Muscle of leg (tissue), 11 donors: ENCODE results near the gene LRIG2. TPM values are rescaled to one million over a fixed set of nuclear protein-coding genes. Genes with fewer than 3 reads are reported as not detected.
A peak's percentile ranks its signal among the peaks of the same experiment; 100 is the strongest.
"Not testable (repeated sequence)": the region's sequence is repeated elsewhere in the genome, so short reads cannot be mapped to it uniquely, and the experiment has no call there.

Source experiments
- DNase-seq: peaks from one replicate; pipeline ENCODE4 v3.0.0; 2013
- H3K27ac ChIP-seq: one replicate; pipeline ENCODE4 v1.5.1; 2013; ENCODE audit warnings: mild to moderate bottlenecking, low read length, control low read depth
- H3K27me3 ChIP-seq: one replicate; pipeline ENCODE4 v1.6.1; 2013; ENCODE audit warnings: low read length; ENCODE audit not compliant: control insufficient read depth, insufficient read depth
- H3K36me3 ChIP-seq: one replicate; pipeline ENCODE4 v1.6.1; 2013; ENCODE audit warnings: low read length; ENCODE audit not compliant: control insufficient read depth, insufficient read depth
- H3K4me1 ChIP-seq: one replicate; pipeline ENCODE4 v1.6.1; 2013; ENCODE audit warnings: low read length; ENCODE audit not compliant: control insufficient read depth, insufficient read depth
- H3K4me3 ChIP-seq: one replicate; pipeline ENCODE4 v1.5.1; 2013; ENCODE audit warnings: low read length, control low read depth
- H3K9me3 ChIP-seq: replicated peaks from 2 replicates; pipeline ENCODE4 v1.6.1; 2013; ENCODE audit warnings: low read depth, low read length; ENCODE audit not compliant: control insufficient read depth
- WGBS: methylation state at CpG from one replicate; pipeline ENCODE4 v1.1.5; 2013; ENCODE audit warnings: missing lambda C conversion rate; ENCODE audit not compliant: insufficient coverage; 5-methylcytosine and 5-hydroxymethylcytosine counted together
- polyA plus RNA-seq, 8 donors: library from polyadenylated mRNA; unstranded; fragments of 120-200 nt; gene quantifications; one replicate each; pipeline versions ENCODE4 v1.2.1 to v1.2.3, GENCODE V29; 2013; ENCODE audit warnings: inconsistent platforms in 1 of 8, low replicate concordance in 1 of 8; ENCODE audit not compliant: insufficient read length in 8 of 8, insufficient read depth in 1 of 8
- total RNA-seq: library from RNA; stranded (reverse); fragments of 120-200 nt; gene quantifications from one replicate; pipeline ENCODE4 v1.2.4, GENCODE V29; 2013

LRIG2 gene
- total and polyA plus RNA-seq, 9 donors = 7.5 to 15.4 (median 11.0) TPM

DNA sequence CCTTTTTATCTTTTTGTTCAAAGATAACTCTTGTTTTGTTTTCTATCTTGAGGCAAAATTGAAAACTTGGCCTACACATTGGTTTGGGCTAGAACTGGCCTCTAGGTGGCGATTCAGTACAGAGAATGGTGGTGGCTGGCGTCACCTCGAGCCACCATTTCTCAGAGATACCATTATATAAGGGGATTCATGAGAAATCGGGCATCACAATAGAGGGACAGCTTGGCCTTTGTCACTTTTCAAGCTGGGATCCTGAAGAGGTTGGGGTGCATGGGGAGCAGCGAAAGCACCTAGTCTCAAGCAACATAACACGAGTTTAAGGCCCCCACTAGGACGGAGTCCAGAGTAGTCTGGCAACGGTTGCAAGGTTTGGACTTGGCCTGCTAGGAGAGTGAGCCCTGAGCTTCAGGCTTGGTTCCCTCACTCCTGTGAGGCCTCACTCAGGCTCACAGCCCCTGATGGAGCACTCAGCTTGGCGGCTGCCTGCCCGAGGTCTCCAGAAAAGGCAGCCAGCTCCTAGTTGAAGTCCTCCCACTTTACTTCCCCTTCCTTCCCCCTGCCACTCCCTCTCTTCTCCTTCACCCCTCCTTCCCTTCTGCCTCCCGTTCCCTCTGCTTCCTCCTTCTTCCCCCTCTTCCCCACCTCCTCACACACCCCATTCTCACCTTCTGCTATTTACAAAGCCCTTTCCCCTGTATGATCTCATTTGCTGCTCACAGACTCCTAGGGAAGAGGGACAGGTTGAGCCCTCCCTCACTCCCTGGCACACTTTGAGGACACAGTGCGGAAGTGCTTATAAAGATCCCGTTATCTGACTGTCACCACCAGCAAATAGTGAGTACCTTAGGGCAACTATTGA is 67.8 kb downstream of the LRIG2 start:
- peak; percentile 82 for DNase-seq
- Histone ChIP-seq H3K36me3 (no peaks in the 10 kb centered on the region), H3K9me3 (no peaks in the 10 kb centered on the region), H3K27me3 (no peaks in the 10 kb centered on the region), H3K4me3 (no peak overlapping the region), H3K27ac (peak overlapping the region; percentile 29), H3K4me1 (peaks cover 11% of the 10 kb centered on the region)
- WGBS = 23% methylated on average over 6 of the region's 13 CpGs

DNA sequence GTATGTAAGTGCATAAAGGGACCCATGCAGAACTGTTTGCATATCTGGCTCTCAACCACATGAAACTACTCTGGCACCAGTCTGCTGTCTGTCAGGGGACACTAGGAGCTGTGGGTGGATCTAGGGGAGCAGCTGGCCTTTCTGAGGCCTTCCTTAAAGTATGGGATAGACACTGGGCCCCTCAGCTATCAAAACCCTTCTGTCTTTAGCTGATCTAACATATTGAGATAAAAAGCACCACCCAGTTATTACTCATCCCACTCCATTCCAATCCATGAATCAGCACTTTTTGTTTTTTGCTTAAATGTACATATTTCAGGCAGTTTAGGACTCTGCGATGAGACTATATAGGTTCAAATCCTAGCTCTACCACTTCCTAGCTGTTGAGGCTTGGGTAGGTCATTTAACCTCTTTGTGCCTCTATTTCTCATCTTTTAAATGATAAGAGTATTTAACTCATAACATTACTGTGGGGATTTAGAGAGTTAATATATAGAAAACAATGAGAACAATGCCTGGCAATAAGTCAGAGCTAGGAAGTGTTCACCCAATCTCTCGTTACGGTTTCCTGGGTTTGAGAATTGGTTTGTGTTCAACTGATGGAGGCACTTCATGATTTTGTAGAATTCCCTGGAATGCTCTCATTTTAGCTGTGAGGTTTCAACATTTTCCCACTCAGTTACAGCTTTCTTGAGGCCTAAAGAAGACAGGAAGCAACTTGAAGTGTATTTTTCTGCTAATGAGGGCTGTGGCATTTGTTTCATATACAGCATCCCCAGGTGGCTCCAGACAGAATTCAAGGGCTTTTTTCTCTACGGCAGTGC is 68.9 kb downstream of the LRIG2 start:
- Histone ChIP-seq H3K4me1 (peaks cover 11% of the 10 kb centered on the region), H3K36me3 (no peaks in the 10 kb centered on the region), H3K9me3 (no peaks in the 10 kb centered on the region), H3K27ac (no peak overlapping the region), H3K27me3 (no peaks in the 10 kb centered on the region), H3K4me3 (no peak overlapping the region)
- WGBS = no CpG with 5 or more reads among the region's 4 CpGs
- peak; percentile 61 for DNase-seq

DNA sequence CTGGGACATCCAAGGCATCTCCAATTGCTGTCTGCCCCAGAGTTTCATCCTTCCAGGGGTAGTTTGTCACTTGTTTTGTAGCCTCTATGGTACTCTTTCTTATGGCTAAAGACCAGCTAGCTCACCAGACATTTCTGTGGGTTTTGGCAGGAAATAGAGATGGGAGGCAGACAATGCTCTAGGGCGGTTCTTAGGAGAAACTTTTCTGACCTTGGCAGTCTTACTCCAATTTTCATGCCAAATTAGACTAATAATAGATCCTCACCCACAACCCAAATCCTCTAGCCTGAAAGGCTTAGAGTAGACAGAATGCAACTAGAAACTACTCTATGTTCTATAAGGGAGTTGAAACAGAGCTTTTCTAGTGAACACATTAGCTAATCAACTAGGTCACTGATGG is 69.8 kb downstream of the LRIG2 start:
- Histone ChIP-seq H3K27me3 (no peaks in the 10 kb centered on the region), H3K27ac (no peak overlapping the region), H3K36me3 (no peaks in the 10 kb centered on the region), H3K4me3 (no peak overlapping the region), H3K4me1 (peaks cover 11% of the 10 kb centered on the region), H3K9me3 (no peaks in the 10 kb centered on the region)
- peak; percentile 38 for DNase-seq
- no CpG with 5 or more reads among the region's 1 CpG for WGBS

DNA sequence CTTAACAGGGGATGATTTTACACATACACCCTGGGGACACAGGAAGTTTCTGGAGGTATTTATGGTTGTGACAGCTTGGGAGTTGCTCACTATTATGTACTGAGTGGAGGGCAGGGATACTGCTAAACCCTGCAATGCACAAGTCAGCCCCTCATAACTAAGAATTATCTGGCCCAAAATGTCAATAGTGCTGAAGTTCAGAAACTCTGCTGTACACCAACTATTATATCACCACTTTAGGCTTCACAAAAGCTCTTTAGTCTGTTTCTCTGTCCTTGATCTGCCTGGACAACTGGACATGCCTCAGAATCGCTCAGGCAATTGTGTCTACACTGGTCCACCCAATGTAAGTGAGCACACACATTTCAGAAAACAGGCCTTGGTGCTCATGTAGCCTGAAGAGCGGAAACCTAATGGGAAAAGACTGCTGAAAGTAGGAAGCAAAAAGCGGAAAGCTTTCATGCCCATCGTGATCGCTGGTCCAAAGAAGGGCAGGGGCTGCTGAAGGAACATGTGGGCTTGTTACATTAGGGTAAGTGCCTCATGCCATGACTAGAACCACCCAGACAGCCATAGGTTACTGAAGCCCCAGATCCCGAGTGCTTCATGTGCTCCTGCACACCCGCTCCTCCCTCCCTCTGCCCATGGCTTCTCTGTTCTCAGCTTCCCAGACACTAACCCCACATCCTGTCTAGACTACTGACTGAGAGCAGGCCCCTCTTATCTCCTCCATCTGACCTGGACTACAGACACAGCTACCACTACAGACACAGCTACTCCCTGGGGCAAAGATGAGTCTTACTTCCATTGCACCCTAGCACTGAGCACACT is 73.5 kb downstream of the LRIG2 start:
- H3K9me3 ChIP-seq = no peaks in the 10 kb centered on the region
- no peaks in the 10 kb centered on the region for H3K27me3 ChIP-seq
- no peak for DNase-seq
- WGBS = 76% methylated on average over 7 of the region's 7 CpGs
- H3K27ac ChIP-seq = no peak overlapping the region
- no peak overlapping the region for H3K4me3 ChIP-seq
- no peaks in the 10 kb centered on the region for H3K36me3 ChIP-seq
- peaks cover 7% of the 10 kb centered on the region for H3K4me1 ChIP-seq

DNA sequence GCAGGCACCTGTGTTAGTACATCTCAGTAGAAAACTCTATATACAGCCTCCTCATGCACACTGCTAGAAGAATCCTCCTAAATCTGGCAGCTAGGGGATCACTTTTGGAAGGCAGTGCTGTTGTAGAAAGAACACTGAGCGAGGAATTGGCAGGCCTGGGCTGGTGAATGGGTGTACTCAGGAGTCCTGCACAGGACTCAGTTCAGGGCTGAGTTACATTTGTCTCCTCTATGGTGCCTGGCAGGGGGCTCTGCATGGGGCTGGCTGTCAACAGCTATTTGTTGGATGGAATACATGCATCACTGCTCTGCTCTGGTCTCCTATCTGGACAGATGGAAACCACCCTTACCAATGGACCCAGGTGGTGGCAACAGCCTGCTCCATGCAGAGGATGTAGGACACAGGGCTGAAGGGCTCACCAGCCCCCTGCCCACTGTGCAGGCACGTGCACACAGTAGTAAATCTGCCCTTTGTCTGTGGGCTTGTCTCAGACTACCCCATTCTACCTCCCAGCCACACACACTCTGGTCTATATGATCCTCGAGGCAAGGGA is 74.2 kb downstream of the LRIG2 start:
- Histone ChIP-seq H3K36me3 (no peaks in the 10 kb centered on the region), H3K9me3 (no peaks in the 10 kb centered on the region), H3K4me3 (no peak overlapping the region), H3K27ac (no peak overlapping the region), H3K27me3 (no peaks in the 10 kb centered on the region), H3K4me1 (peaks cover 4% of the 10 kb centered on the region)
- no peak for DNase-seq
- 0% methylated on average over 1 of the region's 3 CpGs for WGBS

DNA sequence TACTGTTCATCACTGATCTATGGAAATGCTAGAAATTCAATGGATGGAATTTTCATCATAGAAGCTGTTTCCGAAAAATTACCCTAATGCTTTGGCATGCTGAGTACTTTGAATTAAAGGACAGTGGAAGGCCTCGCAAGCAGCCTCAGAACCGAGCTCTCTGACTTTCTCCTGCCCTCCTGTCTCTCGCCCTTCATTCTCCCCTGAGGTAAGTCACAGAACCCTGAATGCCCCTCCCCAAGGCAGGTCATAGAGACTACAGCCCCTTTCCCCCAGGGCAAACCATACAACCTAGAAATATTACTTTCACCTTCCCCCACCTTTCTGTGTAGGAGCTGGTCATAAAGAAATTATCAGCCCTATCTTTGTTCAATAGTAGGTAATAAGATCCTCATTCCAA is 74.8 kb downstream of the LRIG2 start:
- H3K9me3 ChIP-seq = no peaks in the 10 kb centered on the region
- WGBS = no CpG with 5 or more reads among the region's 4 CpGs

DNA sequence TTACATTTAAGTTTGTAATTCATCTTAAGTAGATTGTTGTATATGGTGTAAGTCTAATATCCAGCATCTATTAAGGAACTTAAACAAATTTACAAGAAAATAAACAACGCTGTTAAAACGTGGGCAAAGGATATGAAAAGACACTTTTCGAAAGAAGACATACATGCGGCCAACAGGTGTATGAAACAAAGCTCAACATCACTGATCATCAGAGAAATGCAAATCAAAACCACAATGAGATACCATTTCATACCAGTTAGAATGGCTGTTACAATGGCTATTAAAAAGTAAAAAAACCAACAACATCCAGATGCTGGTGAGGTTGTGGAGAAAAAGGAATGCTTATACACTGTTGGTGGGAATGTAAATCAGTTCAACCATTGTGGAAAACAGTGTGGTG is 77.5 kb downstream of the LRIG2 start:
- H3K36me3 ChIP-seq, H3K27ac ChIP-seq, DNase-seq, H3K4me1 ChIP-seq, H3K27me3 ChIP-seq, H3K4me3 ChIP-seq, H3K9me3 ChIP-seq: not testable (repeated sequence)
- WGBS = no CpG with 5 or more reads among the region's 4 CpGs

More for the DNA sequence above, 74.8 kb downstream of the LRIG2 start:
- DNase-seq = no peak
- H3K4me1 ChIP-seq = peaks cover 2% of the 10 kb centered on the region
- H3K27ac ChIP-seq = no peak overlapping the region
- H3K4me3 ChIP-seq = no peak overlapping the region
- H3K36me3 ChIP-seq = no peaks in the 10 kb centered on the region
- H3K27me3 ChIP-seq = no peaks in the 10 kb centered on the region

DNA sequence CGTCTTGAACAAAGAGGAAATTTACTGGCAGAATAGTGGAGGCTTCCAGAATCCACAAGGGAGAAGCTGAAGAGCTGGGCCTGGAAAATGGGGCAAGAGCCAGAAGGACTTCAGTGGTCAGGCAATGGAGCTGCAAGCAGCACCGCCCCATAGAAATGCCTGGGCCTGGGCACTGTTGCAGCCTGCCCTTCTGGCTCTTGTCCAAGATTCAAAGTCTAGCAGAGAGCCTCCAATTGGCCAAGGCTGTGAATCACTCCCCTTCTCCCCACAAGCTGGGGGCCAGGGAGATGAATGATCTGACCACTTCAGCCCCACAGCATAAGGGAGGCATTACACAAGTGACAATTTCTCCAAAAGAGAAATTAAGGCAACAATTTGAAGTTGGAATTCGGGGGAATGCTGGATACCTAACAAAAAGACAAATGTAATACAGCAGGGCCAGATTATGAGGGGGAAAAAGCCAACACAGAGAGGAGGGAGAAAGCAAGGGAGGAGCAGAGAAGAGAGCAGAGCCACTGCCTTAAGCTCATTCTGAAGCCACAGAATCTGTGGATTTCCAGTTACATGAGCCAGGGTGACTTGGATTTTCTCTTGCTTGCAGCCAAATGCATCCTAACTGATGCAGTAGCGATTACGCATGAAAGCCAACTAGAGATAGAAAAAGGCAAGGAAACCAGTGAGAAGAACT is 80.3 kb downstream of the LRIG2 start:
- H3K9me3 ChIP-seq = peaks cover 11% of the 10 kb centered on the region
- no peak overlapping the region for H3K27ac ChIP-seq
- no peak overlapping the region for H3K4me3 ChIP-seq
- no peaks in the 10 kb centered on the region for H3K36me3 ChIP-seq
- no peaks in the 10 kb centered on the region for H3K27me3 ChIP-seq
- 72% methylated on average over 4 of the region's 5 CpGs for WGBS
- DNase-seq = no peak
- no peaks in the 10 kb centered on the region for H3K4me1 ChIP-seq

DNA sequence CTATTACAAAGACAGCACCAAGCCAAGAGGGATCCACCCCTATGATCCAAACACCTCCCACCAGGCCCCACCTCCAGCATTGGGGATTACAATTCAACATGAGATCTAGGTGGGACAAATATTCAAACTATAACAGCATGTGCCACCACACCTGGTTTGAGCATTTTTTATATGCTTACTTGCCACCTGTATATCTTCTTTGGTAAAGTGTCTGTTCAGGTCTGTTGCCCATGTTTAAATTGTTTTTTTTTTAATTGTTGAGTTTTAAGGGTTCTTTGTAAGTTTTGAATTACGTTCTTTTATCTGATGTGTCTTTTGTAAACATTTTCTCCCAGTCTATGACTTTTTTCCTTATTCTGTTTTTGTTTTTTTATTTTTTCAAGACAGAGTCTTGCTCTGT is 83.4 kb downstream of the LRIG2 start:
- no peak overlapping the region for H3K4me3 ChIP-seq
- WGBS = no CpG with 5 or more reads among the region's 1 CpG
- no peaks in the 10 kb centered on the region for H3K27me3 ChIP-seq
- no peaks in the 10 kb centered on the region for H3K36me3 ChIP-seq
- peaks cover 11% of the 10 kb centered on the region for H3K9me3 ChIP-seq
- no peak overlapping the region for H3K27ac ChIP-seq
- DNase-seq = no peak
- no peaks in the 10 kb centered on the region for H3K4me1 ChIP-seq
